Mucosa of stomach (tissue), 1 donor: ENCODE measurements around the gene SSBP4.

Experiments
- H3K27me3 ChIP-seq: one replicate; pipeline ENCODE4 v1.7.0; 2013; ENCODE audit warnings: mild to moderate bottlenecking, low read length; ENCODE audit not compliant: control insufficient read depth, insufficient read depth
- H3K36me3 ChIP-seq: one replicate; pipeline ENCODE4 v1.7.0; 2013; ENCODE audit warnings: low read length; ENCODE audit not compliant: control insufficient read depth, insufficient read depth
- H3K4me1 ChIP-seq: one replicate; pipeline ENCODE4 v1.7.0; 2013; ENCODE audit warnings: mild to moderate bottlenecking, low read length; ENCODE audit not compliant: control insufficient read depth, insufficient read depth
- H3K4me3 ChIP-seq: one replicate; pipeline ENCODE4 v1.7.0; 2013; ENCODE audit warnings: low read length
- H3K9ac ChIP-seq: one replicate; pipeline ENCODE4 v1.7.0; 2013; ENCODE audit warnings: mild to moderate bottlenecking, low read length, moderate library complexity
- H3K9me3 ChIP-seq: one replicate; pipeline ENCODE4 v1.7.0; 2013; ENCODE audit warnings: mild to moderate bottlenecking, low read length, moderate library complexity; ENCODE audit not compliant: control insufficient read depth
- donor health status: Pancreatic carcinoma.

The SSBP4 gene

GRCh38 chr19:18388100-18388959 lies 30.9 kb upstream of the SSBP4 start:
- no peaks in the 10 kb centered on the region for H3K27me3 ChIP-seq
- H3K9ac ChIP-seq, result peak overlapping the region; percentile 83

GRCh38 chr19:18388960-18389725 lies 30.1 kb upstream of the SSBP4 start:
- Histone ChIP-seq H3K9ac (no peak overlapping the region), H3K9me3 (no peaks in the 10 kb centered on the region), H3K4me1 (peaks cover 52% of the 10 kb centered on the region), H3K4me3 (no peak overlapping the region), H3K36me3 (no peaks in the 10 kb centered on the region), H3K27me3 (no peaks in the 10 kb centered on the region)

More at GRCh38 chr19:18388100-18388959, 30.9 kb upstream of the SSBP4 start:
- Histone ChIP-seq H3K4me3 (no peak overlapping the region), H3K4me1 (peaks cover 52% of the 10 kb centered on the region), H3K36me3 (no peaks in the 10 kb centered on the region), H3K9me3 (no peaks in the 10 kb centered on the region)

GRCh38 chr19:18389726-18390064 lies 29.5 kb upstream of the SSBP4 start:
- Histone ChIP-seq H3K9ac (no peak overlapping the region), H3K4me1 (peaks cover 48% of the 10 kb centered on the region), H3K27me3 (no peaks in the 10 kb centered on the region), H3K36me3 (no peaks in the 10 kb centered on the region), H3K9me3 (no peaks in the 10 kb centered on the region), H3K4me3 (no peak overlapping the region)

GRCh38 chr19:18390065-18390907 lies 28.9 kb upstream of the SSBP4 start:
- H3K9ac ChIP-seq, result no peak overlapping the region
- no peak overlapping the region for H3K4me3 ChIP-seq
- no peaks in the 10 kb centered on the region for H3K9me3 ChIP-seq
- H3K4me1 ChIP-seq, result peaks cover 43% of the 10 kb centered on the region
- no peaks in the 10 kb centered on the region for H3K27me3 ChIP-seq
- no peaks in the 10 kb centered on the region for H3K36me3 ChIP-seq

- H3K4me1 ChIP-seq, result peaks cover 29% of the 10 kb centered on the region
- no peak overlapping the region for H3K4me3 ChIP-seq
- no peaks in the 10 kb centered on the region for H3K36me3 ChIP-seq
- no peaks in the 10 kb centered on the region for H3K27me3 ChIP-seq
- H3K9ac ChIP-seq, result no peak overlapping the region
- H3K9me3 ChIP-seq, result no peaks in the 10 kb centered on the region
Measured at GRCh38 chr19:18391509-18392075, 27.6 kb upstream of the SSBP4 start.

GRCh38 chr19:18392417-18392816 lies 26.8 kb upstream of the SSBP4 start:
- Histone ChIP-seq H3K27me3 (peaks cover 3% of the 10 kb centered on the region), H3K9ac (no peak overlapping the region), H3K36me3 (no peaks in the 10 kb centered on the region), H3K4me1 (peaks cover 27% of the 10 kb centered on the region), H3K9me3 (no peaks in the 10 kb centered on the region), H3K4me3 (no peak overlapping the region)

- Histone ChIP-seq H3K27me3 (peaks cover 8% of the 10 kb centered on the region), H3K36me3 (no peaks in the 10 kb centered on the region), H3K4me1 (peaks cover 25% of the 10 kb centered on the region), H3K9me3 (no peaks in the 10 kb centered on the region), H3K4me3 (no peak overlapping the region), H3K9ac (no peak overlapping the region)
Measured at GRCh38 chr19:18392926-18393325, 26.3 kb upstream of the SSBP4 start.

GRCh38 chr19:18393836-18394235 lies 25.4 kb upstream of the SSBP4 start:
- no peak overlapping the region for H3K4me3 ChIP-seq
- peaks cover 8% of the 10 kb centered on the region for H3K27me3 ChIP-seq
- H3K4me1 ChIP-seq, result peaks cover 24% of the 10 kb centered on the region
- H3K9ac ChIP-seq, result no peak overlapping the region
- H3K9me3 ChIP-seq, result no peaks in the 10 kb centered on the region
- H3K36me3 ChIP-seq, result no peaks in the 10 kb centered on the region

- Histone ChIP-seq H3K4me1 (peaks cover 24% of the 10 kb centered on the region), H3K9ac (no peak overlapping the region), H3K4me3 (no peak overlapping the region)
Measured at GRCh38 chr19:18396471-18397241, 22.5 kb upstream of the SSBP4 start.

GRCh38 chr19:18397242-18398202 lies 21.7 kb upstream of the SSBP4 start, which contains the start of gene LRRC25:
Gene LRRC25, minus strand, starts transcription at chr19:18397622. Its CDS starts 659 bp downstream, at chr19:18396963.
- no peak within 1 kb of the TSS for H3K9ac ChIP-seq
- peaks cover 8% of the 10 kb centered on the region for H3K27me3 ChIP-seq
- H3K9me3 ChIP-seq, result no peaks in the 10 kb centered on the region
- H3K4me1 ChIP-seq, result peaks cover 16% of the 10 kb centered on the region
- H3K4me3 ChIP-seq, result no peak within 1 kb of the TSS
- H3K36me3 ChIP-seq, result no peaks in the 10 kb centered on the region

More at GRCh38 chr19:18396471-18397241, 22.5 kb upstream of the SSBP4 start:
- H3K27me3 ChIP-seq, result peaks cover 8% of the 10 kb centered on the region
- no peaks in the 10 kb centered on the region for H3K9me3 ChIP-seq
- no peaks in the 10 kb centered on the region for H3K36me3 ChIP-seq
